GM18907 (cell line): ENCODE measurements around the gene CNBP.
"Not testable (repeated sequence)": the region's sequence is repeated elsewhere in the genome, so short reads cannot be mapped to it uniquely, and the experiment has no call there.

Experiments used
- ATAC-seq: cut with Tn5 transposase; IDR thresholded peaks from one replicate; pipeline ENCODE4 v1.9.1; 2021; ENCODE audit warnings: mild to moderate bottlenecking, moderate library complexity; ENCODE audit not compliant: unreplicated experiment

CNBP gene

DNA sequence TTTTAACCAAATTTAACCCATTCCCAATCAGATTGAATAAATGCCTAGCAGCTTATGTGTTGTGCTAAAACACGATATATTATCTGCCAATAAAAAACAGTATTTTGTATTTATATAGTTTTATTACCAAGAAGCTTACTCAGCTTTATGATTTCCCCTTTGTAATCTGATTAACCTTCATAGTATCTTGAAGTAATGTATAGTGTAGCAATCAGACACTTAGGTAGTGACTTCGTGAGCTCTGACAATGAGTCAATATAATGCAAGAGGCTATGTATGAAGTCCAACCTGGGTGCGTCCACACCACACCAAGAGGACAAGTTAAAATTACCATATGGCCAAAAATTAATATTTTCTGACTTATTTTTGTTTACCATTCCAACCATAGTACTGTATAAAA lies 2.1 kb upstream of the CNBP start:
- ATAC-seq = no peak

DNA sequence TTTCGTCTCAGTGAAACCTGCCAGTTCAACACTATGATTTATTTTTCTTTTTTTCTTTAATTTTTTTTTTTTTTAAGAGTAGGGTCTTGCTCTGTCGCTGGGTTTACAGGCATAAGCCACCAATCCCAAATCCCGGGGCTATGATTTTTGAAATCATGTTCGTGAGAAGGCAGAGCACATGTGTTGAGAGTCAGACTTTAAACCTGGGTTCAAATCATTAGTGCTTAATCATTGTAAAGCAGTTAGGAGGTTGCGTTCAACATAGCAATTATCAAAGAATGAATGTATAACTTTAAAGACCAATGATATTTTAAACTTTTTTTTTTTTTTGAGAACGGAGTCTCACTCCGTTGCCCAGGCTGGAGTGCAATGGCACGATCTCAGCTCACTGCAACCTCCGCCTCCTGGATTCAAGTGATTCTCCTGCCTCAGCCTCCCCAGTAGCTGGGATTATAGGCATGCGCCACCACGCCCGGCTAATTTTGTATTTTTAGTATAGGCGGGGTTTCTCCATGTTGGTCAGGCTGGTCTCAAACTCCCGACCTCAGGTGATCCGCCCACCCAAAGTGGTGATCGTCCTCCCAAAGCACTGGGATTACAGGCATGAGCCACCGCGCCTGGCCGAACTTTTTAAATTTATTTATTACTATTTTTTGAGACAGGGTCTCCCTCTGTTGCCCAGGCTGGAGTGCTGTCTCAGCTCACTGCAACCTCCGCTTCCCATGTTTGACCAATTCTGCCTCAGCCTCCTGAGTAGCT lies 1.3 kb upstream of the CNBP start:
- ATAC-seq = not testable (repeated sequence)

DNA sequence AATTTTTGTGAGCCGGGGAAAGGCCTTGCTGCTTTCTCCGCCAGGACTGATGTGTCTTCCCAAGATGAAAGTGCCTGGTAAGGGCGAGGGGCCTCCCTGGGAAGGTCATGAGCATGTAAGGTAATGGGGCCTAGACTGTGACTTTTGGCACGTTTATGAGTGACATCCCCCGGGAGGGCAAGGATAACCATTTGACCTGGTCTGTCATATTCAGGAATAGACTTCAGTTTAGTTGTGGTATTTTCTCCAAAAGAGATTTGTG lies 631 bp upstream of the CNBP start:
- peak; percentile 21 for ATAC-seq

DNA sequence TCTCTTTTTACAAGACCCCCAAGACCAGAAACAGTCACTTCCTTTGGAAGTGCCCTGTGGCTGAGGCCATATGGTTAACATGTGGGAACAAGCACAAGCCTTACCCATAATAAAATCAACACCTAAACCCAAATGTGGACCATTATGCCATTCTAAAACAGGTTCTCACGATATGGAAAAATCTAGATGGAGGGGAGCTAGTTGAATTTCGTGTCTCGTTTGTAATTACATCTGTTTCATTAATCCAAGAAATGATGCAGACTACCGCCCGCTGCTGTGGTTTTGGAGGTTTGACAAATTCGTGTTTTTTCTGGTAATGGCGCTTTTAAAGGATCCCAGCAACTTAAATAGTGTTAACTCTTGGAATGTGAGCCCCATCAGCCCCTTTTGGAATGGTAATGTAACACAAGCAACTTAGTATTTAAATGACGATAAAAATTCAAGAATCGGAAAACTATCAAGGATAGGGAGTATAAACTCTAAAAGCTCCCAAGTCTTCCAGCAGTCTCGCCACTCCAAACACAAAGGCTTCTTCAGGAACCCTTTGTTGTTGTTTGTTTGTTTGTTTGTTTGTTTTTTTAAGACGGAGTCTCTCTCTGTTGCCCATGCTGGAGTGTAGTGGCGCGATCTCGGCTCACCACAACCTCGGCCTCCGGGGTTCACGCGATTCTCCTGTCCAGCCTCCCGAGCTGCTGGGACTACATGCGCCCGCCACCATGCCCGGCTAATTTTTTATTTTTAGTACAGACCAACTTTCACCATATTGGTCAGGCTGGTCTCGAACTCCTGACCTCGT lies 1.1 kb downstream of the CNBP start:
- no peak for ATAC-seq

DNA sequence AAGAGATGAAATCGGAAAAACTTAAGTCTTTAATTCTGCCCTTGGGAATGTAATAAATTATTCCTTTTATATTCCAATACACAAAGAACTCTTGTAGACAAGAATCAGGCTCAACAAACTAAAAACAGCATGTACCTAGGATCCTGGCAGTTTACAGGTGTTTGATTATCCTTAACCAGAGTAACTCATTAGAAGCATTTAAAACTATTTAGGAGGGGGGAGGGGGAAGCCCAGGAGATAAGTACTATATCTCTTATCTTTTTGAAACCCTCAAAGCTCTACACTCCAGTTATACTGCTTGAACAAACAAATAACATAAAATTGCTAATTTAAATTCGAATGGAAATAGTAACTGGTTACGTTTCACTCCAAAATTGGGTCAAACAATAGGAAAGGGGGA lies 1.9 kb downstream of the CNBP start:
- no peak for ATAC-seq

DNA sequence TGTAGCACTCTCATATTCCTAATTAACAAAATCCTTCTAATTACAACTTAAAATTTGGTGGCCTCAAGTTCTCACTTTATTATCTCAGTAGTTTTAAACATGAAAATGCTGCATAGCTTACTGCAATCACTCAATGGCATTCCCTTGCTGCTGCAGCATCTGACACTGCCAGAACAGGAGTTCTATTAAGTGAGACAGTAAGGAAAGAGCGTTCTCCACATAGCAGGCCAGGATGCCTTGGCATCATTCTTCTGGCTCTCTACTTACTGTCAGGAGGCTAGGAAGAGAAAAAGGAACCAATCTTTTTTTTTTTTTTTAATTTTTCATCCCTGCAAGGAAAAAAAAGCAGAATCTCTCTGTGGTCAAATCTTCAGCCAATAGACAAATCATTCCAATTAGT lies 3.2 kb downstream of the CNBP start:
- no peak for ATAC-seq

DNA sequence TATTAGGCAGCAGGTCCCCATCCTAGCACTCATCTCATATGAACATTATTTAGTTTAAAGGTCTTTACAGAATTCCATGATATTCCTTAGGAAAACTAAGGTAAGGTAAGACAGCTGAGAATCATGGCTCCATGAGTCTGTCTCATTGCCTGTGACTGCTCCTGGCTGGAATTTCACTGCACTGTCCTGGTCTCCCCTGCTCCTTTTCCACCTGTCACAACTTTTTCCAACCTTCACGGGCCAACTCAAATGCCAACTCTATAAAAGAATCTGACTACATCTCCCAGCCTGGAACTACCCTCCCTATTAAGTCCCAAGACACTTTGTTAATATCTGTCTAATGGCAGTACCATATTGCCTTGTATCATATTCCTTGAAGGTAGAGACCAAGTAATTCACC lies 7.6 kb downstream of the CNBP start:
- ATAC-seq = no peak

DNA sequence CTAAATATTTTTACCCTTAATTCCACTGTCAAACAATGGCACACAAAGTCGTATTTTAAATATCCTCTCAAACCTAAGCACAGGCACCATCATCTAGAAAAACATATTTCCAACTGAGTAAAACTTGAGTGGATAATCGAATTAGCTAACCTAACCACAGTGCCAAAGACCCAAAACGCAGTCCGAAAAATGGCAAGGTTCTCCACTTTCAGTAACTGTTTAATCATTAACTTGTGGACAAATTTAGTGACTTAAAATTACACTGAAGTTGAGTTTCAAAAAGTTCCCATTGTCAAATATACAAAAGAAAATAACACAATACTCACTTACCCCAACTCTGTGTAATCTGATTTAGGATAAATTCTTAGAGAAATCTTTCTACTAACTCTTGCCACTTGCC lies 10.0 kb downstream of the CNBP start:
- no peak for ATAC-seq

DNA sequence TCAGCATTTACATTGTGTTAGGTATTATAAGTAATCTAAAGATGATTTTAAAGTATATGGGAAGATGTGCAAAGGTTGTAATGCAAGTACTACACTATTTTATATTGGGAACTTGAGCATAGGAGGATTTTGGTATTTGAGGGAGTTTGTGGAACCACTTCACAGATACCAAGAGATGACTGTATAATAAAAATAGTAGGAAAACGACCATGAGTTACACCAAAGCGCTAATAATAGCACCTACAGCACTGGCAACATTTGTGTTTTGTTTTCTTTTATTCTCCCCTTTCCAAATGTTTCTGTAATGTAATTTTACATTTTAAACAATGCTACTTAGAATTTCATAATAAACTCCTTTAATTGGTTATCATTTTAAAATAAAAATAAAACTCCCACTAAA lies 10.5 kb downstream of the CNBP start:
- no peak for ATAC-seq

DNA sequence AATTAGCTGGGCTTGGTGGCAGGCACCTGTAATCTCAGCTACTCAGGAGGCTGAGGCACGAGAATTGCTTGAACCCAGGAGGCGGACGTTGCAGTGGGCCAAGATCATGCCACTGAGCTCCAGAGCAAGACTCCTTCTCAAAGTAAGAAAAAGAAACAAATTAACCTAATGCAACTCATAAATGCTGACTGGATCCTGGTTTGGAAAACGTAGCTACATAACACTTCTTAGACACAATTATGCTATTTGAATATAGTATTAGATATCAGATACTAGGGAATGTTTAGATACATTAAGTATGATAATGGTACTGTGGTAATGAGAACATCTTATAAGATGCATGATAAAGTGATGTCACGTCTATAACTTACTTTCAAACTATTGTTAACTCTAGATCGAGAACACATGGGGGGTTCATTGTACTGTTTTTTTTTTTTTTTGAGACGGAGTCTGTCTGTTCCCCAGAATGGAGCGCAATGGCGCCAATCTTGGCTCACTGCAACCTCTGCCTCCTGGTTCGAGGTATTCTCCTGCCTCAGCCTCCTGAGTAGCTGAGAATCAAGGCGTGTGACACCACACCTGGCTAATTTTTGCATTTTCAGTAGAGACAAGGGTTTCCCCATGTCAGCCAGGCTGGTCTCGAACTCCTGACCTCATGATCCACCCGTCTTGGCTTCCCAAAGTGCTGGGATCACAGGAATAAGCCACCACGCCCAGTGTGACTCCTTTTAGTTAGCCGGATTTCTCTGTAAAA lies 16.9 kb downstream of the CNBP start:
- no peak for ATAC-seq

DNA sequence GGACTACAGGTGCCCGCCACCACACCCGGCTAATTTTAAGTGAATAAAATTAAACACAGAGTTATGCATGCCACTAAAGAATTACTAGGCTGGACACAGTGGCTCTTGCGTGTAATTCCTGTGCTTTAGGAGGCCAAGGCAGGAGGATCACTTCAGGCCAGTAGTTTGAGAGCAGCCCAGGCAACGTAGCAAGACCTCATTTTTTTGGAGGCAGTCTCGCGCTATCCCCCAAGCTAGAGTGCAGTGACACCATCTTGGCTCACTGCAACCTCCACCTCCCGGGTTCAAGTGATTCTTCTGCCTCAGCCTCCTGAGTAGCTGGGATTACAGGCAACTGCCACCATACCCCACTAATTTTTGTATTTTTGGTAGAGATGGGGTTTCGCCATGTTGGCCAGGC lies 18.1 kb downstream of the CNBP start:
- not testable (repeated sequence) for ATAC-seq

DNA sequence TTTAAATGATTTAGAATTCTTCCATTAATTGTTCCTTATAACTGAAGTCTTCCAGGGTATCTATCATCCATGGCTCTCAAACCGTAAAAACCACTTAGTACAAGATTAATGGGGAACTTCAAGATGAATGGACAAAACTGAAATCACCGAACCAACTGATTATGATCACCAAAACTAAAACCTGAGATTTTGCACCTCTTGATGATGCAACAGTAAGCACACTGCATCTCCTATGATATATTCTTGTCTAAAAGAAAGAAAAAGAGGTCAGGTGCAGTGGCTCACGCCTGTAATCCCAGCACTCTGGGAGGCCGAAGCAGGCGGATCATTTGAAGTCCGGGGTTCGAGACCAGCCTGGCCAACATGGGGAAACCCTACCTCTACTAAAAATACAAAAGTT lies 19.2 kb downstream of the CNBP start:
- ATAC-seq = no peak

DNA sequence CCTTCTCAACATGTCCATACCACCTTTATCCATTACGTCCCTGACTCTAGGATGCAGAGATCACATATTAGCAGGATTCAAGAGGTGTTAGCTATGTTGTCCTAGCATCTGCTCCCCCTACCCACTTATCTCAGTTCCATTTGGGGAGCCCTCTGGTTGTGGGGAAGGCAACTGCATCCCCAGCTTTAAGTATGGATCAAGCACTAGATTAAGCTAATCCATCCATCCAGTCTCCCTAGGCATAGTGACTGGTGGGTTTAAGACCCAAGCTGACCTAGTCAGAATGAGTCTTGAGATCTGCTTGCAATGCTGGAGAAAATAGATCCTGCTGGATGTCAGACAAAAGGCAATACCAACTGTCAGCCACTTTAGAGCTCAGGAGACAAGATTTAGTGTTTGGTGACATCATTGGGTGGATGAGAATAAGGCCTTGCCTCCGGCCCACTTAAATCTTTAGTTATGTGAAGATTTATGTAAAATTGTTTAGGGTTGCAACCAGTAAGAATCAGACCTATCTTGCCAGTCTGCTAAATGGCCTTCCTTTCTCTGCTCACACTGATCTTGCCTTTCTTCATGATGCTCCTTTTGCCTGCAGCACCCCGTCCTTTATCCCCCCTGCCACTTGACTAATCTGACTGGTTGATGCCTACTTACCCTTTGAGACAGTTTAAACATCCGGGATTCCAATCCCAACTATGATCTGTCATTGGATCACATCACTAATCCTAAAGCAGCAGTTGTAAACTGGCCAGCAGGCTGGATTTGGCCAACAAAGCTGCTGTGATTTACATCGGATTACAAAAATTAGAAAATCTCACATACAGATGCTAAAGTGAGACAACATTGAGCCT lies 20.7 kb downstream of the CNBP start:
- ATAC-seq = no peak

DNA sequence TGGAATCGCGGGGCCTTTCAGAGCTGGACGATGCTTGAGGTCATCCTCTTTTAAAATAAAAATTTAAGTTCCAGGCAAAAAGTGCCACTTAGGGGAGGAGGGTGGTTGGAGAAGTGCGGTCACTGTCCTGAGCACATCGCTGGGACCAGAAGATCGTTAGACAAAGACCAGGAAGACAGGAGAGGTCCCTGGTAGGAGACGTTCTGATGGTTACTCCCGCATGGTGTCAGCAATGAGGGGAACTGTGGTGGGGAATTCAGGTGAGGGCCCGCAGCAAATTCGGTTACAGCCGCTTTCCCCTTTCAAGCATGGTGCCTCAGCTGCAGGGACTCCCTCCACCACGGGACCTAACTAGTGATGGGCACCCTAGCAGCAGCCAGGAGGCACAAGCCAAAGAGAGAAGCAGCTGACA lies 21.8 kb downstream of the CNBP start:
- ATAC-seq = no peak

DNA sequence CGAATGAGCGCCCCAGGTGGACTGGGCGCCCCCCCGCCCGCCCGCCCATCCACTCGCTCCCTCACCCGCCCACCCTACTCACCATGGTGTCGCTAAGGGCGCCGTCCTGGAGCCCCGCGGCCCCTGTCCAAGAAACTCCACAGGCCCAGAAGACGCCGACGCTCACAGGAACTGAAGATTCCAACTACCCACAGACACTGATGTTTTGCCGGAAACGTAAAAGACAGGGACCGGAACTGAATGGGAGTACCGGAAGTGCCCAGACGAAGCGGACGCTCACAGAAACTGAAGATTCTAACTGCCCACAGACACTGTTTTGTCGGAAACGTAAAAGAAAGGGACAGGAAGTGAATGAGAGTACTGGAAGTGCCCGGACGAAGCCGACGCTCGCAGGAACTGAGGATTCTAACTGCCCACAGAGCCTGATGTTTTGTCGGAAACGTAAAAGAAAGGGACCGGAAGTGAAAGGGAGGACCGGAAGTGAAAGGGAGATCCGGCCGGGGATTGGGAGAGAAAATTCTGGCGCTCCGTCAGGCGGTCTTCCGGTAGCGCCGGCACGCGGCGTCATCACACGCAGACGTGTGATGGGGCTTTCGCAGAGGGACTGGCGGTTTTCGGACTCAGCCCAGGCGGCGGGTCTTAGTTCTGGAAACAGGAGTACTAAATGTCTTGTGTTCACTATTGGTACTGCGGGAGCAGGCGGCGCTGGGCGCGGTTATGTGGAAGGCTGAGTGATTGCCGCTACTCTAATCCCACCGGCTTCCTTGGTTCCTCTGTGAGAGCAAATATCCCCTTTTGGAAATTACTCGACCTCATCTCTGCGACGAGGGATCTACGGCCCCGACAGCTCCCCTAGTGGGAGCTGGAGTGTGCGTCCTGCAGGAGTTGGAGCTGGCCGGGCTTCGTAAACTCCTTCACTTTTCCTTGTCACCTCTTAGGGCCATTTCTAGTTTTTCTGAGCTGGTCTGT lies 22.5 kb downstream of the CNBP start, which contains the start of gene ISY1:
Gene ISY1, minus strand, starts transcription at position 173 of the 969 bp plus-strand sequence. Its CDS starts 88 bp downstream, at position 85.
- peak; percentile 81 for ATAC-seq

DNA sequence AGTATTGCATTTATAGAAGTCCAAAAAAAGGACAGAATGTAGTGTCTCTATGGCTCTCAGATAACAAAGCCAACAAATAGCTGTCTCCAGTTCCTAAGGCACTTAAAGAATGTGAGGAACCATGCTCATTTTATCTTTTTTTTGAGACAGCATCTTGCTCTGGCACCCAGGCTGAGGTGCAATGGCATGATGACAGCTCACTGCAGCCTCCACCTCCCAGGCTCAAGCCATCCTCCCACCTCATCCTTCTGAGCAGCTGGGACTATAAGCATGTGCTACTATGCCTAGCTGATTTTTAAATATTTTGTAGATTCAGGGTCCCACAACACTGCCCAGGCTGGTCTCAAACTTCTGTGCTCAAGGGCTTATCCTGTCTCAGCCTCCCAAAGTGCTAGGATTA lies 38.9 kb downstream of the CNBP start:
- no peak for ATAC-seq

DNA sequence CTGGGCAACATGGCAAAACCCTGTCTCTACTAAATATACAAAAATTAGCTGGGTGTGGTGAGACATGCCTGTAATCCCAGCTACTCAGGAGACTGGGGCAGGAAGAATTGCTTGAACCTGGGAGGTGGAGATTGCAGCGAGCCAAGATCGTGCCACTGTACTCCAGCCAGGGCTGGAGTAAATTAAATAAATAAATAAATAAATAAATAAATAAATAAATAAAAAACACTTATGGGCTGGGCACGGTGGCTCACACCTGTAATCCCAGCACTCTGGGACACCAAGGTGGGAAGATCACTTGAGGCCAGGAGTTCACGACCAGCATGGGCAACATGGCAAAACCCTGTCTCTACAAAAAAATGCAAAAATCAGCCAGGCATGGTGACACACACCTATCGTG lies 42.7 kb downstream of the CNBP start:
- not testable (repeated sequence) for ATAC-seq

DNA sequence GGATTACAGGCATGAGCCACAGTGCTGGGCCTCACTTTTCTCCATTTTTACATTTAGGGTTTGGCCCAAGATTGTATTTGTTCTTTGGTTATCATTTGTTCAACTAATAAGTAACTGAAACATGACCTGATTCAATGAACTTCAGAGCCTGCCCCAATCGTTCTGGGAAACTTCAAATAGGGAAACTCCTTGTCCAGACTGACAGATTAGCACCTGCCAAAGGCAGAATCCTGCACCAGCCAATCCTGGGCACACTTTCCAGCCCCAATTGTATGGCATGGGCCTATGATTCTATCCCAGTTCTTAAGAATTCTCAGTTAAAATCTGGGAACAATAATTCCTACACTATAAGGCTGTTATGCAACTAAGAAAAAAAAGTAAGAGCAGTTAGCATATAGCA lies 43.8 kb downstream of the CNBP start:
- no peak for ATAC-seq

DNA sequence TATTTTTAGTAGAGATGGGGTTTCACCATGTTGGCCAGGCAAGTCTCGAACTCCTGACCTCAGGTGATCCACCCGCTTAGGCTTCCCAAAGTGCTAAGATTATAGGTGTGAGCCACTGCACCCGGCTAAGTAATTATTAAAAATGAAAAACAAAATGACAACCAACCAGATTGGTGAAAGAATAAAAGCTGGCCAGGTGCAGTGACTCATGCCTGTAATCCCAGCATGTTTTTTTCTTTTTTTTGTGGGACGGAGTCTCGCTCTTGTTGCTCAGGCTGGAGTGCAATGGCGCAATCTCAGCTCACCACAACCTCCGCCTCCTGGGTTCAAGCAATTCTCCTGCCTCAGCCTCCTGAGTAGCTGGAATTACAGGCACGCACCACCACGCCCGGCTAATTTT lies 47.4 kb downstream of the CNBP start:
- not testable (repeated sequence) for ATAC-seq
